ENCODE measurements around the gene SCARF2.

GRCh38 chr22:20423008-20423905, 14.4 kb downstream of the SCARF2 start:
- no peak for TF ChIP-seq EZH2 (IDR thresholded peaks at IDR 0.05; ENCODE audit: borderline replicate concordance, low read depth, low read length, severe bottlenecking)
- TF ChIP-seq, protein P1, sequence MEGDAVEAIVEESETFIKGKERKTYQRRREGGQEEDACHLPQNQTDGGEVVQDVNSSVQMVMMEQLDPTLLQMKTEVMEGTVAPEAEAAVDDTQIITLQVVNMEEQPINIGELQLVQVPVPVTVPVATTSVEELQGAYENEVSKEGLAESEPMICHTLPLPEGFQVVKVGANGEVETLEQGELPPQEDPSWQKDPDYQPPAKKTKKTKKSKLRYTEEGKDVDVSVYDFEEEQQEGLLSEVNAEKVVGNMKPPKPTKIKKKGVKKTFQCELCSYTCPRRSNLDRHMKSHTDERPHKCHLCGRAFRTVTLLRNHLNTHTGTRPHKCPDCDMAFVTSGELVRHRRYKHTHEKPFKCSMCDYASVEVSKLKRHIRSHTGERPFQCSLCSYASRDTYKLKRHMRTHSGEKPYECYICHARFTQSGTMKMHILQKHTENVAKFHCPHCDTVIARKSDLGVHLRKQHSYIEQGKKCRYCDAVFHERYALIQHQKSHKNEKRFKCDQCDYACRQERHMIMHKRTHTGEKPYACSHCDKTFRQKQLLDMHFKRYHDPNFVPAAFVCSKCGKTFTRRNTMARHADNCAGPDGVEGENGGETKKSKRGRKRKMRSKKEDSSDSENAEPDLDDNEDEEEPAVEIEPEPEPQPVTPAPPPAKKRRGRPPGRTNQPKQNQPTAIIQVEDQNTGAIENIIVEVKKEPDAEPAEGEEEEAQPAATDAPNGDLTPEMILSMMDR (IDR thresholded peaks at IDR 0.05; ENCODE audit: borderline replicate concordance, extremely low read depth, low read length, poor library complexity, severe bottlenecking): no peak
